ENCODE measurements around the gene ST7.

ST7 gene

GRCh38 chr7:116951366-116952292 lies 1.7 kb upstream of the ST7 start:
- H3K4me3 ChIP-seq (ENCODE audit: low read depth, low read length) = no peak overlapping the region
- TF ChIP-seq, protein P1, sequence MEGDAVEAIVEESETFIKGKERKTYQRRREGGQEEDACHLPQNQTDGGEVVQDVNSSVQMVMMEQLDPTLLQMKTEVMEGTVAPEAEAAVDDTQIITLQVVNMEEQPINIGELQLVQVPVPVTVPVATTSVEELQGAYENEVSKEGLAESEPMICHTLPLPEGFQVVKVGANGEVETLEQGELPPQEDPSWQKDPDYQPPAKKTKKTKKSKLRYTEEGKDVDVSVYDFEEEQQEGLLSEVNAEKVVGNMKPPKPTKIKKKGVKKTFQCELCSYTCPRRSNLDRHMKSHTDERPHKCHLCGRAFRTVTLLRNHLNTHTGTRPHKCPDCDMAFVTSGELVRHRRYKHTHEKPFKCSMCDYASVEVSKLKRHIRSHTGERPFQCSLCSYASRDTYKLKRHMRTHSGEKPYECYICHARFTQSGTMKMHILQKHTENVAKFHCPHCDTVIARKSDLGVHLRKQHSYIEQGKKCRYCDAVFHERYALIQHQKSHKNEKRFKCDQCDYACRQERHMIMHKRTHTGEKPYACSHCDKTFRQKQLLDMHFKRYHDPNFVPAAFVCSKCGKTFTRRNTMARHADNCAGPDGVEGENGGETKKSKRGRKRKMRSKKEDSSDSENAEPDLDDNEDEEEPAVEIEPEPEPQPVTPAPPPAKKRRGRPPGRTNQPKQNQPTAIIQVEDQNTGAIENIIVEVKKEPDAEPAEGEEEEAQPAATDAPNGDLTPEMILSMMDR (IDR thresholded peaks at IDR 0.05; ENCODE audit: borderline replicate concordance, insufficient read depth, low read depth, low read length) = no peak

GRCh38 chr7:116952635-116953371 lies 498 bp upstream of the ST7 start:
- peak overlapping the region; percentile 91 for H3K4me3 ChIP-seq (ENCODE audit: low read depth, low read length)
- TF ChIP-seq, protein P1 (IDR thresholded peaks at IDR 0.05; ENCODE audit: borderline replicate concordance, insufficient read depth, low read depth, low read length) = no peak

GRCh38 chr7:116953906-116954838 lies 871 bp downstream of the ST7 start:
- peak overlapping the region; percentile 98 for H3K4me3 ChIP-seq (ENCODE audit: low read depth, low read length)

GRCh38 chr7:116955340-116955739 lies 2.0 kb downstream of the ST7 start:
- peak overlapping the region; percentile 98 for H3K4me3 ChIP-seq (ENCODE audit: low read depth, low read length)
- TF ChIP-seq, protein P1 (IDR thresholded peaks at IDR 0.05; ENCODE audit: borderline replicate concordance, insufficient read depth, low read depth, low read length) = no peak

More at GRCh38 chr7:116953906-116954838, 871 bp downstream of the ST7 start:
- TF ChIP-seq, protein P1 (IDR thresholded peaks at IDR 0.05; ENCODE audit: borderline replicate concordance, insufficient read depth, low read depth, low read length) = no peak

- TF ChIP-seq, protein P1 (IDR thresholded peaks at IDR 0.05; ENCODE audit: borderline replicate concordance, insufficient read depth, low read depth, low read length) = no peak
- H3K4me3 ChIP-seq (ENCODE audit: low read depth, low read length) = peak overlapping the region; percentile 2
These were observed 2.6 kb downstream of the ST7 start for GRCh38 chr7:116955801-116956476.

- peak overlapping the region; percentile 3 for H3K4me3 ChIP-seq (ENCODE audit: low read depth, low read length)
- TF ChIP-seq, protein P1 (IDR thresholded peaks at IDR 0.05; ENCODE audit: borderline replicate concordance, insufficient read depth, low read depth, low read length) = no peak
These were observed 3.1 kb downstream of the ST7 start for GRCh38 chr7:116956477-116956804.
